Keratinocyte (primary cell): ENCODE measurements around the gene SYNJ2. TPM values are rescaled to one million over a fixed set of nuclear protein-coding genes. Genes with fewer than 3 reads are reported as not detected.

Experiments
- DNase-seq: peaks from one replicate; pipeline ENCODE4 v3.0.0-alpha.2; 2011; ENCODE audit warnings: low read depth, missing footprints, low spot score
- FAIRE-seq: peaks from 2 replicates; lab custom pipeline; 2011; peaks lifted over from hg19 to GRCh38; lab: Jason Lieb, UNC
- H2AFZ ChIP-seq: 2 replicates; pipeline ENCODE4 v1.6.0; 2012; ENCODE audit warnings: low read length, control low read depth, inconsistent platforms; ENCODE audit not compliant: control insufficient read depth
- H3K27ac ChIP-seq: 2 replicates; pipeline ENCODE4 v1.5.1; 2011; ENCODE audit warnings: low read length; ENCODE audit not compliant: control insufficient read depth, insufficient read depth
- H3K27me3 ChIP-seq: 3 replicates; pipeline ENCODE4 v1.6.0; 2011; ENCODE audit warnings: low read length; ENCODE audit not compliant: control insufficient read depth, insufficient read depth; ENCODE audit errors: extremely low read depth
- H3K36me3 ChIP-seq, 2 experiments: 2 replicates in 1 of 2; 3 replicates in 1 of 2; pipeline ENCODE4 v1.5.1; 2011; ENCODE audit warnings: low read length in 2 of 2, mild to moderate bottlenecking in 1 of 2; ENCODE audit not compliant: control insufficient read depth in 2 of 2, insufficient read depth in 2 of 2; ENCODE audit errors: extremely low read depth in 1 of 2
- H3K4me1 ChIP-seq: 3 replicates; pipeline ENCODE4 v1.5.1; 2011; ENCODE audit warnings: low read length; ENCODE audit not compliant: control insufficient read depth, insufficient read depth; ENCODE audit errors: extremely low read depth
- H3K4me2 ChIP-seq: 3 replicates; pipeline ENCODE4 v1.6.0; 2011; ENCODE audit warnings: low read depth, low read length; ENCODE audit not compliant: control insufficient read depth, insufficient read depth; ENCODE audit errors: extremely low read depth
- H3K4me3 ChIP-seq, 3 experiments: fragments of 200-600 bp in 1 of 3; sonication (generic) in 1 of 3; 2 replicates in 2 of 3; 3 replicates in 1 of 3; pipeline ENCODE4 v1.5.1; 2011 to 2016; ENCODE audit warnings: low read length in 3 of 3, mild to moderate bottlenecking in 3 of 3, control low read depth in 2 of 3, inconsistent platforms in 1 of 3, low read depth in 1 of 3, mixed read lengths in 1 of 3, mixed run types in 1 of 3, moderate library complexity in 1 of 3; ENCODE audit not compliant: control insufficient read depth in 2 of 3, insufficient read depth in 2 of 3; ENCODE audit errors: extremely low read depth in 1 of 3
- H3K79me2 ChIP-seq: 2 replicates; pipeline ENCODE4 v1.6.0; 2012; ENCODE audit warnings: low read length; ENCODE audit not compliant: control insufficient read depth, insufficient read depth
- H3K9ac ChIP-seq: 3 replicates; pipeline ENCODE4 v1.6.0; 2011; ENCODE audit warnings: low read length; ENCODE audit not compliant: control insufficient read depth, insufficient read depth; ENCODE audit errors: extremely low read depth
- H3K9me1 ChIP-seq: 3 replicates; pipeline ENCODE4 v1.6.0; 2011; ENCODE audit warnings: low read length; ENCODE audit not compliant: control insufficient read depth, insufficient read depth; ENCODE audit errors: extremely low read depth
- H3K9me3 ChIP-seq: 2 replicates; pipeline ENCODE4 v1.5.1; 2012; ENCODE audit warnings: low read depth, low read length; ENCODE audit not compliant: control insufficient read depth
- H4K20me1 ChIP-seq: 3 replicates; pipeline ENCODE4 v1.6.0; 2011; ENCODE audit warnings: low read length; ENCODE audit not compliant: control insufficient read depth, insufficient read depth; ENCODE audit errors: extremely low read depth
- EZH2 ChIP-seq: IDR thresholded peaks from one replicate; pipeline ENCODE4 v1.6.1; 2012; ENCODE audit warnings: inconsistent platforms, mild to moderate bottlenecking, low read length, moderate library complexity
- dilution Hi-C: fragments of 300-500 bp; cut with MboI; formaldehyde crosslinking; loops from one replicate; pipeline ENCODE4 v1.7.0; 2020; ENCODE audit warnings: low sequenced_read_pairs; ENCODE audit not compliant: extremely low pct_ligation_motif_present
- polyA plus RNA-seq, 5 experiments: library from polyadenylated mRNA; depleted of rRNA in 3 of 5; stranded (reverse) in 3 of 5; stranded (forward) in 1 of 5; unstranded in 1 of 5; fragments of >200 nt; gene quantifications; 1 replicate in 1 of 5; 2 replicates in 3 of 5; 3 replicates in 1 of 5; pipeline versions ENCODE4 v1.2.1 to v1.2.3, GENCODE V29; 2011 to 2012; ENCODE audit warnings: missing spikeins in 2 of 5, low read depth in 1 of 5, low replicate concordance in 1 of 5
- TF ChIP-seq, protein P1 (sequence below), 3 experiments: IDR thresholded peaks in 1 of 3; conservative IDR thresholded peaks in 1 of 3; optimal IDR thresholded peaks in 1 of 3; 2 replicates in 2 of 3; 3 replicates in 1 of 3; pipeline versions ENCODE3 to v1.5.1; 2011; ENCODE audit warnings: low read length in 3 of 3, mild to moderate bottlenecking in 3 of 3, moderate library complexity in 2 of 3, control low read depth in 1 of 3, inconsistent platforms in 1 of 3; ENCODE audit not compliant: insufficient read depth in 2 of 3; ENCODE audit errors: extremely low read depth in 1 of 3

SYNJ2 gene
- polyA plus RNA-seq, 1 donor (not counting 4 experiments of a cell fraction or from before 2014, with no cell fraction given), result 8.6 TPM

DNA sequence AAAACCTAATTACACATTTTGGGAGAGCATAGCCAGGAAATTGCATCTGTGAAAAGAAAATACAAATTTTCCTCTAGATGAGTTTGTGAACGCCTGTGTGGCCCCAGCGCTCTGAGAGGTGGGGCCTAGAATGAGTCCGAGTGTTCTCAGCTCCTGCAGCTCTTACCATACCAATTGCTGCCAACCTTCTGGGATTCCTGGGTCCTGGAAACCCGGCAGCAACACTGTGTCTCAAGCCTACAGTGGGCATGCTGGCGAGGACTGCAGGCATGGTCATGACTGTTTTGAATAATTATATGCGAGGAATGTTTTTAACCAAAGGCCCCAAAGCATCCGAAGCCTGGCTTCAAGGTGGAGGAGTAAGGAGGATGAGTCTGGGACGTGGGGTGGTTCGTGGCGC is 96.0 kb downstream of the SYNJ2 start:
- TF ChIP-seq, protein P1, sequence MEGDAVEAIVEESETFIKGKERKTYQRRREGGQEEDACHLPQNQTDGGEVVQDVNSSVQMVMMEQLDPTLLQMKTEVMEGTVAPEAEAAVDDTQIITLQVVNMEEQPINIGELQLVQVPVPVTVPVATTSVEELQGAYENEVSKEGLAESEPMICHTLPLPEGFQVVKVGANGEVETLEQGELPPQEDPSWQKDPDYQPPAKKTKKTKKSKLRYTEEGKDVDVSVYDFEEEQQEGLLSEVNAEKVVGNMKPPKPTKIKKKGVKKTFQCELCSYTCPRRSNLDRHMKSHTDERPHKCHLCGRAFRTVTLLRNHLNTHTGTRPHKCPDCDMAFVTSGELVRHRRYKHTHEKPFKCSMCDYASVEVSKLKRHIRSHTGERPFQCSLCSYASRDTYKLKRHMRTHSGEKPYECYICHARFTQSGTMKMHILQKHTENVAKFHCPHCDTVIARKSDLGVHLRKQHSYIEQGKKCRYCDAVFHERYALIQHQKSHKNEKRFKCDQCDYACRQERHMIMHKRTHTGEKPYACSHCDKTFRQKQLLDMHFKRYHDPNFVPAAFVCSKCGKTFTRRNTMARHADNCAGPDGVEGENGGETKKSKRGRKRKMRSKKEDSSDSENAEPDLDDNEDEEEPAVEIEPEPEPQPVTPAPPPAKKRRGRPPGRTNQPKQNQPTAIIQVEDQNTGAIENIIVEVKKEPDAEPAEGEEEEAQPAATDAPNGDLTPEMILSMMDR (optimal IDR thresholded peaks at IDR 0.05 in 1 of 3, IDR thresholded peaks at IDR 0.05 in 1 of 3, conservative IDR thresholded peaks at IDR 0.05 in 1 of 3; ENCODE audit: extremely low read depth in 1 of 3, insufficient read depth in 2 of 3, low read length in 3 of 3), result no peak
- TF ChIP-seq EZH2, result no peak
- Histone ChIP-seq H3K4me2 (no peak overlapping the region), H3K27me3 (no peaks in the 10 kb centered on the region), H3K4me1 (no peaks in the 10 kb centered on the region), H3K9ac (no peak overlapping the region), H3K9me1 (no peaks in the 10 kb centered on the region), H3K27ac (no peak overlapping the region), H3K36me3 (peaks cover 5 to 10% of the 10 kb centered on the region in 2 experiments), H2AFZ (no peak overlapping the region), H3K4me3 (no peak overlapping the region), H3K9me3 (no peaks in the 10 kb centered on the region), H4K20me1 (no peaks in the 10 kb centered on the region), H3K79me2 (no peaks in the 10 kb centered on the region)
- DNase-seq (no peak), FAIRE-seq (no peak)
- dilution Hi-C loops, result no loop called here

DNA sequence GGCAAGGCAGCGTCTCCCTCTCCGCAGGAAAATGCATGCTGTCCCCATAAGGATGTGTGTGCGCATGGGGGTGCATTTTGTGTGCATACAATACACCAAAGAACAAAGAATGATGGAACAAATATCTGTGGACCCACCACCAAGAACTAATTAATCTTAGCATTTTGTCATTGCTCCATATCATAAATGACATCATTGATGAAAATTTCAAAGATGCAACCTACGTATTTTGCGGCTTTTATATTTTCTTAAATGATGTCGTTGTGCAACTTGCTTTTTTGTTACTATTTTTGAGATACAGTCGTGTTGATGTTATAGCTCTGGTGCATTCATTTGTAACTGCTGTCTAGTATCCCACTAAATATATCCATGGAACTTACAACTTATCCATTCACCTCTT is 96.7 kb downstream of the SYNJ2 start:
- H3K9ac ChIP-seq, result no peak overlapping the region
- no peak overlapping the region for H3K4me2 ChIP-seq
- no peaks in the 10 kb centered on the region for H3K4me1 ChIP-seq
- DNase-seq (no peak), FAIRE-seq (no peak)
- dilution Hi-C loops, result no loop called here
- no peaks in the 10 kb centered on the region for H3K9me1 ChIP-seq
- H3K79me2 ChIP-seq, result no peaks in the 10 kb centered on the region
- peaks cover 5 to 10% of the 10 kb centered on the region in 2 experiments for H3K36me3 ChIP-seq
- no peaks in the 10 kb centered on the region for H3K27me3 ChIP-seq
- TF ChIP-seq, protein P1 (optimal IDR thresholded peaks at IDR 0.05 in 1 of 3, IDR thresholded peaks at IDR 0.05 in 1 of 3, conservative IDR thresholded peaks at IDR 0.05 in 1 of 3; ENCODE audit: extremely low read depth in 1 of 3, insufficient read depth in 2 of 3, low read length in 3 of 3), result no peak
- TF ChIP-seq EZH2, result no peak
- H3K9me3 ChIP-seq, result no peaks in the 10 kb centered on the region
- no peak overlapping the region for H3K27ac ChIP-seq
- H2AFZ ChIP-seq, result no peak overlapping the region
- no peak overlapping the region for H3K4me3 ChIP-seq
- H4K20me1 ChIP-seq, result no peaks in the 10 kb centered on the region
